BLaER1 treated with 17β-estradiol and CSF1 and Interleukin-3, amounts not matched to agents 10 nM and 100 nM (cell line): ENCODE data around the gene FUS.
A peak's percentile ranks its signal among the peaks of the same experiment; 100 is the strongest.

Experiments
- H3K27ac ChIP-seq, 11 experiments: shearing (Covaris generic); formaldehyde crosslinking; 2 replicates each; pipeline ENCODE4 v1.8.1; 2022
- H3K27me3 ChIP-seq, 11 experiments: shearing (Covaris generic); formaldehyde crosslinking; 2 replicates each; pipeline ENCODE4 v1.8.1; 2022
- H3K36me3 ChIP-seq, 11 experiments: shearing (Covaris generic); formaldehyde crosslinking; 2 replicates each; pipeline ENCODE4 v1.8.1; 2022
- H3K4me1 ChIP-seq, 10 experiments: shearing (Covaris generic); formaldehyde crosslinking; 2 replicates each; pipeline ENCODE4 v1.8.1; 2022
- H3K4me2 ChIP-seq, 11 experiments: shearing (Covaris generic); formaldehyde crosslinking; 2 replicates each; pipeline ENCODE4 v1.8.1; 2022
- H3K4me3 ChIP-seq, 10 experiments: shearing (Covaris generic); formaldehyde crosslinking; 2 replicates each; pipeline ENCODE4 v1.8.1; 2022
- H3K9ac ChIP-seq, 11 experiments: shearing (Covaris generic); formaldehyde crosslinking; 2 replicates each; pipeline ENCODE4 v1.8.1; 2022
- H3K9me3 ChIP-seq, 11 experiments: shearing (Covaris generic); formaldehyde crosslinking; replicated peaks in 1 of 11; 2 replicates each; pipeline ENCODE4 v1.8.1; 2022
- H4K20me1 ChIP-seq, 11 experiments: shearing (Covaris generic); formaldehyde crosslinking; 2 replicates each; pipeline ENCODE4 v1.8.1; 2022
- Cebpa-rat ChIP-seq, 11 experiments: shearing (Covaris generic); IDR thresholded peaks; 2 replicates each; pipeline ENCODE4 v1.8.1; 2022

The FUS gene

DNA sequence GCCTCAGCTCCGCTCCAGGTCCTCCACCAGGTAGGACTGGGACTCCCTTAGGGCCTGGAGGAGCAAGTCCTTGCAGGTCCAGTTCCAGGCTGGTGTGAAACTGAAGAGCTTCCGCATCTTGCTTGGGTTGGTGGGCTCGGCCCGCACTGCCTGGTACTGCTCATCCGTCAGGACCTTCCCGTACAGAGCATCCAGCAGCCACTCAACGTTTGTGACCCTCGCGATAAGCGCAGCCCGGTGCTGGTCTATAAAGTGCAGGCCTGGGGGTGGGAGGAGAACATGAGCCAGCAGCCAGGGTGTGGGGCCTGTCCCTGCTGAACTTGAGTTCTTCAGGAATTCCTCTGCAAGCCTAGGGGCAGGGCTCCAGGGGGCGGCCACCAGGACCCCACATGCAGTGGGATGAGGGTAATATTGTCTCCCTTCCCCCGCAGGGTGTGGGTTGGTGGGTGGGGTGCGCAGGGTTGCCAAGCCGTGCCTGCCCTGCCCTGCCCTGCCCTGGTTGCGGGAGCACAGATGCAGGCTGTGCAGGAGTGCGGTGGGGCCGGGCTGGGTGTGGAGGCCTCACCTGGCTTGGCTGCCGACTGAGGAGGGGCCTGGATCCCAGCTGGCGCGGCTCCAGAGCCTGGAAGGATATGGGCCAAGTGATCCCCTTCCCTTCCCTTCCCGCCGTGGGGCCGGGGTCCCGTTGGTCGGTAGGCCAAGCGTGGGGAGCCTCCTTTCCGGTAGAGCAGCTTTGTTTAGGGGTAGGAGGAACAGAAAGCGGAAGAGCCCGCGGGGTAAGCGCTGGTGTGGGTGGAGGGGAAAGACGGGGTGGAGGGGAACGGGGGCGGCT lies 21.9 kb downstream of the FUS start:
- H3K4me1 ChIP-seq: peaks cover 64 to 81% (median 77%) of the 10 kb centered on the region in 10 experiments
- H3K9me3 ChIP-seq: no peaks in the 10 kb centered on the region
- peak overlapping the region; percentile 92 to 99 (median 96) for H3K4me2 ChIP-seq
- H3K36me3 ChIP-seq: peaks cover 21 to 43% (median 31%) of the 10 kb centered on the region in 11 experiments
- H3K4me3 ChIP-seq: peak overlapping the region; percentile 66 to 91 (median 79)
- TF ChIP-seq Cebpa-rat (IDR thresholded peaks at IDR 0.05): no peak
- peaks cover 37 to 52% (median 48%) of the 10 kb centered on the region in 11 experiments for H4K20me1 ChIP-seq
- H3K27ac ChIP-seq: peak overlapping the region; percentile 52 to 93 (median 87); a peak in 21 of 22 replicates
- H3K27me3 ChIP-seq: no peaks in the 10 kb centered on the region
- peak overlapping the region; percentile 83 to 90 (median 86) for H3K9ac ChIP-seq

GRCh38 chr16:31202414-31203375 lies 22.8 kb downstream of the FUS start, which contains the start of gene PYCARD:
TSS of gene PYCARD (minus strand) at chr16:31202760. CDS start at chr16:31202690, 70 bp downstream.
- Histone ChIP-seq H3K9me3 (no peaks in the 10 kb centered on the region), H3K36me3 (peaks cover 12 to 35% (median 24%) of the 10 kb centered on the region in 11 experiments; a peak in 19 of 22 replicates), H3K4me1 (peaks cover 65 to 77% (median 72%) of the 10 kb centered on the region in 10 experiments), H3K27me3 (no peaks in the 10 kb centered on the region), H3K9ac (peak within 1 kb of the TSS; percentile 83 to 90 (median 86)), H4K20me1 (peaks cover 29 to 43% (median 39%) of the 10 kb centered on the region in 11 experiments), H3K27ac (peak within 1 kb of the TSS; percentile 62 to 93 (median 87); a peak in 21 of 22 replicates), H3K4me2 (peak within 1 kb of the TSS; percentile 92 to 99 (median 96)), H3K4me3 (peak within 1 kb of the TSS; percentile 66 to 91 (median 79))
- TF ChIP-seq Cebpa-rat (IDR thresholded peaks at IDR 0.05): no peak

GRCh38 chr16:31204871-31205666 lies 25.1 kb downstream of the FUS start:
- Histone ChIP-seq H4K20me1 (peaks cover 6 to 19% (median 16%) of the 10 kb centered on the region in 11 experiments; a peak in 21 of 22 replicates), H3K4me2 (peak overlapping the region in 9 of 11 experiments; percentile 92 to 99 (median 97); a peak in 15 of 22 replicates), H3K4me1 (peaks cover 44 to 62% (median 58%) of the 10 kb centered on the region in 10 experiments), H3K4me3 (no peak overlapping the region), H3K9ac (no peak overlapping the region), H3K9me3 (no peaks in the 10 kb centered on the region), H3K27me3 (no peaks in the 10 kb centered on the region), H3K36me3 (peaks cover 0 to 11% (median 3%) of the 10 kb centered on the region in 11 experiments; a peak in 13 of 22 replicates), H3K27ac (peak overlapping the region in 2 of 11 experiments; percentile 23 to 88; a peak in 3 of 22 replicates)
- no peak for TF ChIP-seq Cebpa-rat (IDR thresholded peaks at IDR 0.05)

GRCh38 chr16:31206776-31207175 lies 26.8 kb downstream of the FUS start:
- Histone ChIP-seq H3K9me3 (no peaks in the 10 kb centered on the region), H3K9ac (no peak overlapping the region), H4K20me1 (peaks cover 0 to 2% (median 0%) of the 10 kb centered on the region in 11 experiments; a peak in 5 of 22 replicates), H3K27me3 (no peaks in the 10 kb centered on the region), H3K4me3 (no peak overlapping the region), H3K27ac (no peak overlapping the region), H3K36me3 (no peaks in the 10 kb centered on the region; a peak in 1 of 22 replicates), H3K4me1 (peaks cover 27 to 52% (median 46%) of the 10 kb centered on the region in 10 experiments), H3K4me2 (peak overlapping the region in 7 of 11 experiments; percentile 6 to 34 (median 26); a peak in 6 of 22 replicates)
- TF ChIP-seq Cebpa-rat (IDR thresholded peaks at IDR 0.05): no peak

DNA sequence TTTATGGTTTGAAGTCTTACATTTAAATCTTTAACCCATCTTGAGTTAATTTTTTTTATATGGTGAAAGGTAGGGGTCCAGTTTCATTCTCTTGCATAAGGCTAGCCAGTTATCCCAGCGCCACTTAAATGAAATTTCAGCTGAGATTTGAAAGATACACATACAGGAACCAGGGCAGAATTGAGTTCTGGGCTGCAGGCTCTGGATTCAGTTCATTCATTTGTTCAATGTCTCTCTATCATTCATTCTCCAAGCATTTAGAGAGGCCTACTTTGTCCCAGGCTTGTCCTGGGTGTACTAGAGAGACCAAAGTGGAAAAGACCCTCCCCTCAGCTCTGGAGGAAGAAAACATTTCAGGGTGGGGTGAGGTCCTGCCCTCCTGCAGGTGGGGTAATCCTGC lies 33.4 kb downstream of the FUS start:
- Histone ChIP-seq H3K27ac (peak overlapping the region in 8 of 11 experiments; percentile 43 to 76 (median 64); a peak in 10 of 22 replicates), H3K4me2 (peak overlapping the region; percentile 81 to 98 (median 91)), H3K9me3 (no peaks in the 10 kb centered on the region), H3K9ac (peak overlapping the region in 5 of 11 experiments; percentile 57 to 70 (median 66); a peak in 7 of 22 replicates), H4K20me1 (peaks cover 0 to 20% (median 11%) of the 10 kb centered on the region in 11 experiments; a peak in 9 of 22 replicates), H3K27me3 (peaks cover 25 to 44% (median 40%) of the 10 kb centered on the region in 11 experiments), H3K36me3 (no peaks in the 10 kb centered on the region), H3K4me3 (peak overlapping the region in 1 of 10 experiments; percentile 52; a peak in 2 of 20 replicates), H3K4me1 (peaks cover 39 to 67% (median 59%) of the 10 kb centered on the region in 10 experiments)
- no peak for TF ChIP-seq Cebpa-rat (IDR thresholded peaks at IDR 0.05)

- no peak for TF ChIP-seq Cebpa-rat (IDR thresholded peaks at IDR 0.05)
- Histone ChIP-seq H3K27ac (peak within 1 kb of the TSS; percentile 16 to 76 (median 63); a peak in 21 of 22 replicates), H3K4me2 (peak within 1 kb of the TSS; percentile 81 to 98 (median 91)), H4K20me1 (peaks cover 0 to 20% (median 11%) of the 10 kb centered on the region in 11 experiments; a peak in 9 of 22 replicates), H3K4me1 (peaks cover 39 to 63% (median 58%) of the 10 kb centered on the region in 10 experiments), H3K36me3 (no peaks in the 10 kb centered on the region), H3K9ac (peak within 1 kb of the TSS; percentile 38 to 70 (median 65); a peak in 20 of 22 replicates), H3K4me3 (peak within 1 kb of the TSS; percentile 48 to 70 (median 56)), H3K9me3 (no peaks in the 10 kb centered on the region), H3K27me3 (peaks cover 25 to 44% (median 40%) of the 10 kb centered on the region in 11 experiments)
Measured at GRCh38 chr16:31213877-31214707, 34.2 kb downstream of the FUS start, which contains the start of gene TRIM72. TSS of gene TRIM72 (plus strand) at chr16:31214119. CDS start at chr16:31214739, 620 bp downstream.
